CD4-positive, alpha-beta T cell (primary cell): ENCODE results near the gene PDE4B. TPM values are rescaled to one million over a fixed set of nuclear protein-coding genes. Genes with fewer than 3 reads are reported as not detected.
A peak's percentile ranks its signal among the peaks of the same experiment; 100 is the strongest.

Experiments used
- ATAC-seq: fragments of 200-7000 bp; cut with Tn5 transposase; one replicate; pipeline ENCODE4 v1.10.0; 2022; ENCODE audit warnings: mild to moderate bottlenecking; ENCODE audit not compliant: poor library complexity
- CTCF ChIA-PET: fragments of 350-600 bp; sonication (Branson Sonifier 250); formaldehyde crosslinking; loops from one replicate; lab custom pipeline; 2021; ENCODE audit warnings: antibody characterized with exemption, inconsistent platforms; lab: Charles Lee
- POLR2A ChIA-PET: fragments of 350-600 bp; sonication (Branson Sonifier 250); formaldehyde crosslinking; loops from one replicate; lab custom pipeline; 2021; ENCODE audit warnings: antibody characterized with exemption, inconsistent platforms; lab: Charles Lee
- DNase-seq, 14 experiments: peaks; one replicate each; pipeline ENCODE4 v3.0.0-alpha.2; 2013 to 2020; ENCODE audit warnings: mixed read lengths in 2 of 14
- H3K27ac ChIP-seq, 2 donors: one replicate each; pipeline versions ENCODE4 v1.5.1 to v1.7.0; 2013; ENCODE audit warnings: low read length in 2 of 2, low read depth in 1 of 2, mild to moderate bottlenecking in 1 of 2
- H3K27me3 ChIP-seq, 2 experiments: 1 replicate in 1 of 2; 2 replicates in 1 of 2; pipeline versions ENCODE4 v1.6.1 to v1.7.0; 2013; ENCODE audit warnings: low read length in 2 of 2, control low read depth in 1 of 2, mild to moderate bottlenecking in 1 of 2, moderate library complexity in 1 of 2; ENCODE audit not compliant: insufficient read depth in 2 of 2, control insufficient read depth in 1 of 2
- H3K36me3 ChIP-seq: one replicate; pipeline ENCODE4 v1.6.1; 2013; ENCODE audit warnings: low read length, control low read depth; ENCODE audit not compliant: insufficient read depth
- H3K4me1 ChIP-seq: one replicate; pipeline ENCODE4 v1.6.1; 2013; ENCODE audit warnings: low read length, control low read depth; ENCODE audit not compliant: insufficient read depth
- H3K4me3 ChIP-seq: one replicate; pipeline ENCODE4 v1.5.1; 2013; ENCODE audit warnings: mild to moderate bottlenecking, low read length, moderate library complexity
- H3K9me3 ChIP-seq, 2 experiments: 1 replicate in 1 of 2; 2 replicates in 1 of 2; pipeline versions ENCODE4 v1.6.1 to v1.7.0; 2013; ENCODE audit warnings: low read length in 2 of 2, mild to moderate bottlenecking in 2 of 2, control low read depth in 1 of 2, moderate library complexity in 1 of 2; ENCODE audit not compliant: control insufficient read depth in 1 of 2, insufficient read depth in 1 of 2
- H3K27ac Mint-ChIP-seq: one replicate; pipeline ENCODE4 v1.8.0; 2020; ENCODE audit warnings: mixed read lengths
- H3K27me3 Mint-ChIP-seq: one replicate; pipeline ENCODE4 v1.8.0; 2021; ENCODE audit warnings: mixed read lengths
- H3K36me3 Mint-ChIP-seq: one replicate; pipeline ENCODE4 v1.8.0; 2021; ENCODE audit warnings: low read depth, mixed read lengths
- H3K4me1 Mint-ChIP-seq: one replicate; pipeline ENCODE4 v1.8.0; 2021; ENCODE audit warnings: low read depth, mixed read lengths
- H3K4me3 Mint-ChIP-seq: one replicate; pipeline ENCODE4 v1.8.0; 2020; ENCODE audit warnings: mild to moderate bottlenecking, mixed read lengths
- H3K9me3 Mint-ChIP-seq: one replicate; pipeline ENCODE4 v1.8.0; 2020; ENCODE audit warnings: mixed read lengths
- intact Hi-C, 2 experiments: fragments of 100-400 bp; cut with DNase I in 1 of 2; cut with micrococcal nuclease in 1 of 2; formaldehyde crosslinking; loops; one replicate each; pipeline versions ENCODE4 v1.15.1 to v1.9.0; 2023 to 2025; cut with DNase I, micrococcal nuclease
- total RNA-seq, 174 experiments: library from RNA in 2 of 174; stranded (reverse) in 2 of 174; gene quantifications; one replicate each; pipeline ENCODE4 v1.2.3 and lab custom pipeline; 2021 to 2026
- TF ChIP-seq, protein P1 (sequence below): fragments of 200-600 bp; IDR thresholded peaks from one replicate; pipeline ENCODE4 v1.8.0; 2022; ENCODE audit warnings: antibody characterized with exemption, mild to moderate bottlenecking

Gene PDE4B
- total RNA-seq, 2 experiments from 2014 or later: 155 to 159 TPM

DNA sequence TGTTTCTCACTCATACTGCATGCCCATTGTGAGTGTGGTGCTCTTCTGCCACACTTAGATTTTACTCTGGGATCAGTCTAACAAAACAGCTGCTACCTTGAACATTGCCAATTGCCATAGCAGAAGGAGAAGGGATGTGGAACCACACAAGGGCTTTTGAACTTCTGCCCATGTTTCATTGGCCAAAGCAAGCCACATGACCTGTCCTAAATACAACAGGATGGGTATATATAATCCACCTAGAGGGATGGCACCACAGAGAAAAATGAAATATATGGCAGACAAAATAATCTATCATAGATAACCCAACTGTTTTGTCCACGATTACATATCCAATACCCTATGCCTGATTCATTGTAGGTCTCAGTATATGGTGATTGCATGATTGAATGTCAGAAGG is 26.3 kb downstream of the PDE4B start:
- Histone ChIP-seq H3K27me3 (no peaks in the 10 kb centered on the region), H3K4me3 (no peak overlapping the region), H3K4me1 (no peaks in the 10 kb centered on the region), H3K27ac (no peak overlapping the region), H3K36me3 (no peaks in the 10 kb centered on the region), H3K9me3 (no peaks in the 10 kb centered on the region)
- no peak for DNase-seq
- ChIA-PET CTCF (no interaction called here), POLR2A (no interaction called here)
- H3K36me3 Mint-ChIP-seq: no peaks in the 10 kb centered on the region
- H3K4me3 Mint-ChIP-seq: no peak overlapping the region
- H3K27me3 Mint-ChIP-seq: no peaks in the 10 kb centered on the region
- TF ChIP-seq, protein P1, sequence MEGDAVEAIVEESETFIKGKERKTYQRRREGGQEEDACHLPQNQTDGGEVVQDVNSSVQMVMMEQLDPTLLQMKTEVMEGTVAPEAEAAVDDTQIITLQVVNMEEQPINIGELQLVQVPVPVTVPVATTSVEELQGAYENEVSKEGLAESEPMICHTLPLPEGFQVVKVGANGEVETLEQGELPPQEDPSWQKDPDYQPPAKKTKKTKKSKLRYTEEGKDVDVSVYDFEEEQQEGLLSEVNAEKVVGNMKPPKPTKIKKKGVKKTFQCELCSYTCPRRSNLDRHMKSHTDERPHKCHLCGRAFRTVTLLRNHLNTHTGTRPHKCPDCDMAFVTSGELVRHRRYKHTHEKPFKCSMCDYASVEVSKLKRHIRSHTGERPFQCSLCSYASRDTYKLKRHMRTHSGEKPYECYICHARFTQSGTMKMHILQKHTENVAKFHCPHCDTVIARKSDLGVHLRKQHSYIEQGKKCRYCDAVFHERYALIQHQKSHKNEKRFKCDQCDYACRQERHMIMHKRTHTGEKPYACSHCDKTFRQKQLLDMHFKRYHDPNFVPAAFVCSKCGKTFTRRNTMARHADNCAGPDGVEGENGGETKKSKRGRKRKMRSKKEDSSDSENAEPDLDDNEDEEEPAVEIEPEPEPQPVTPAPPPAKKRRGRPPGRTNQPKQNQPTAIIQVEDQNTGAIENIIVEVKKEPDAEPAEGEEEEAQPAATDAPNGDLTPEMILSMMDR: no peak
- H3K27ac Mint-ChIP-seq: no peak overlapping the region
- no peaks in the 10 kb centered on the region for H3K4me1 Mint-ChIP-seq
- intact Hi-C loops: no loop called here
- H3K9me3 Mint-ChIP-seq: no peaks in the 10 kb centered on the region
- no peak for ATAC-seq

DNA sequence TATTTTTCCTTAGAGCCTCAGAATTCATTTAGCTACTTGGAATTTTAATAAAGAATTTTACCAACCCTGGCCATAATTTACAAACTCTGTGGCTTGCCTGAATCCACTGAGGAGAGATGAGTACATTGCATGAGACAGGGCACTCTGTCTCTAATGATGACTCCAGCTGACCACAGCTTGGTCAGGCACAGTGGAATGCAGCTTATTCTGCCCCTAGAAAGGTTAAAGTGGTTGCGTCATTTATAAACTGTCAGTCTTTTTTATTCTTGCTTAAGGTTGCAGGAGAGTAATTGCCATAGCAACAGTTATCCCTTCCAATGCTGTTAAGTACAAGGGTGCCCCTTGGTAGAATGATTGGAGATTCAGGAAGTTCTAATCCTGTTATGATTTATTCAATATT is 28.3 kb downstream of the PDE4B start:
- Histone ChIP-seq H3K27ac (no peak overlapping the region), H3K27me3 (no peaks in the 10 kb centered on the region), H3K4me3 (no peak overlapping the region), H3K36me3 (no peaks in the 10 kb centered on the region), H3K9me3 (no peaks in the 10 kb centered on the region), H3K4me1 (no peaks in the 10 kb centered on the region)
- CTCF ChIA-PET: interaction anchor here (0.7 kb wide), 1 partner anchor 9 kb away, joined by 4 read pairs; no protein-coding TSS in a partner anchor
- POLR2A ChIA-PET: no interaction called here
- no peaks in the 10 kb centered on the region for H3K36me3 Mint-ChIP-seq
- no peak for ATAC-seq
- intact Hi-C loops: no loop called here
- TF ChIP-seq, protein P1: no peak
- H3K4me3 Mint-ChIP-seq: no peak overlapping the region
- H3K9me3 Mint-ChIP-seq: no peaks in the 10 kb centered on the region
- no peaks in the 10 kb centered on the region for H3K27me3 Mint-ChIP-seq
- H3K27ac Mint-ChIP-seq: no peak overlapping the region
- H3K4me1 Mint-ChIP-seq: no peaks in the 10 kb centered on the region
- DNase-seq: peak in 2 of 14 experiments; percentile 2 to 14

DNA sequence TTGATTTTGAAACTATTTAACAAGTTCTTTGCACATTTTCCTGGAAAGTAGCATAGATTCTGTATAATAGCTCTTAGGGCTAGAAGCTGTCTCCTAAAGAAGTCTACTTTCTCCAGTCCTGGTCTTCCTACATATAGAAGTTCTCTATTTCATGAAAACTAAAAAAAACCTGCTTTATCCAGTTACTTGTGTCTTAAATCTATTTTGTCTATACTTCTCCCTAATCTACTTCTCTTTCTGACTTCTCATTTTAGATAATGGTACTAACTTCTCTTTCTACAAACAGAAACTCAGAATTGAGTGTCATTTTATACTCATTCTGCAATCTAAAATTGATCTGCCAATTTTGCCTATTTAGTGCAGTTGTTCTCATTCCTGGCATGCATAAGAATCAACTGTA is 28.7 kb downstream of the PDE4B start:
- no peak for ATAC-seq
- no peaks in the 10 kb centered on the region for H3K4me1 Mint-ChIP-seq
- H3K27ac Mint-ChIP-seq: no peak overlapping the region
- no peaks in the 10 kb centered on the region for H3K36me3 Mint-ChIP-seq
- POLR2A ChIA-PET: no interaction called here
- Histone ChIP-seq H3K36me3 (no peaks in the 10 kb centered on the region), H3K27ac (no peak overlapping the region), H3K27me3 (no peaks in the 10 kb centered on the region), H3K4me1 (no peaks in the 10 kb centered on the region), H3K9me3 (no peaks in the 10 kb centered on the region), H3K4me3 (no peak overlapping the region)
- no peaks in the 10 kb centered on the region for H3K27me3 Mint-ChIP-seq
- no peak for DNase-seq
- TF ChIP-seq, protein P1: no peak
- H3K4me3 Mint-ChIP-seq: no peak overlapping the region
- intact Hi-C loops: no loop called here
- H3K9me3 Mint-ChIP-seq: no peaks in the 10 kb centered on the region
- CTCF ChIA-PET: interaction anchor here (0.7 kb wide), 1 partner anchor 10 kb away, joined by 4 read pairs; no protein-coding TSS in a partner anchor
